ENCODE measurements around the gene BCAR3. TPM values are rescaled to one million over a fixed set of nuclear protein-coding genes. Genes with fewer than 3 reads are reported as not detected.
A peak's percentile ranks its signal among the peaks of the same experiment; 100 is the strongest.

Gene BCAR3
- total RNA-seq, 2 experiments from 2014 or later, result 0.42 to 0.55 TPM

DNA sequence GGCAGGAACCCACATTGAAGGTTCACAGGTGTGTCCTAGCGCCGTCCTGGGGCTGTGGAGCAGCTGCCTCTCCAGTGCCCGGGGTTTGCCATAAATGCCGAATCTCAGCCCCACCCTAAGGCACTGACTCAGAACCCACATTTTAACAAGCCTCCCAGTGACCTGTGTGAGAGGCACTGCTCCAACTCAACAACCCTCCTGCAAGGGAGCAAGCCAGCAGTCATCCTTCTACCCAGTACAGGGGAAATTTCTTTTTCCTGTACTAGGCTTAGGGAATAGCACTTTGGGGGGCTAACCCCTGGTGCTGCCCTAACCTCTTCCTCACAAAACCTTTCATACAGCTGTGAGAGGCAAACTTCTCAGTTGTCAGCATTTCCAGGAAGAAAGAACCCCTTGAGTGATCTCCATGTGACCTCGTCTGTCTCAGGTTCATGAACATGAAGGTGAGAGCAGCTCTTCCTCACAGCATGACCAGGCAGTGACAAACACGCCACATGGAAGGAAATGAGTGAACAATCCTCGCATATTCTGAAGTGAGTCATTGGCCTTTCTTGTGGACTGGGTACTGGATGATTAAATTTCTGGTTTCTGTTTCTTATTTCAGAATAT lies 11.4 kb upstream of the BCAR3 start:
- no peak overlapping the region for H3K4me3 Mint-ChIP-seq
- intact Hi-C loops (cut with micrococcal nuclease), result loop anchor here (1.0 to 10.0 kb wide), 13 partner anchors 15 to 852 kb away; partner anchors contain the start of genes CCDC18, F3 and TMED5
- H3K27me3 Mint-ChIP-seq (ENCODE audit: low read depth), result peaks cover 11% of the 10 kb centered on the region
- peaks cover 15% of the 10 kb centered on the region for H3K4me1 Mint-ChIP-seq (ENCODE audit: low read depth)
- no peaks in the 10 kb centered on the region for H3K36me3 Mint-ChIP-seq (ENCODE audit: low read depth)
- H3K9me3 Mint-ChIP-seq, result no peaks in the 10 kb centered on the region
- CTCF ChIA-PET, result interaction anchor here (1.0 to 2.3 kb wide), 6 partner anchors 11 to 153 kb away, joined by 3 to 6 read pairs (median 5); partner anchors contain the start of gene BCAR3
- H3K27ac Mint-ChIP-seq, result peak overlapping the region; percentile 57
- DNase-seq, result peak; percentile 77

DNA sequence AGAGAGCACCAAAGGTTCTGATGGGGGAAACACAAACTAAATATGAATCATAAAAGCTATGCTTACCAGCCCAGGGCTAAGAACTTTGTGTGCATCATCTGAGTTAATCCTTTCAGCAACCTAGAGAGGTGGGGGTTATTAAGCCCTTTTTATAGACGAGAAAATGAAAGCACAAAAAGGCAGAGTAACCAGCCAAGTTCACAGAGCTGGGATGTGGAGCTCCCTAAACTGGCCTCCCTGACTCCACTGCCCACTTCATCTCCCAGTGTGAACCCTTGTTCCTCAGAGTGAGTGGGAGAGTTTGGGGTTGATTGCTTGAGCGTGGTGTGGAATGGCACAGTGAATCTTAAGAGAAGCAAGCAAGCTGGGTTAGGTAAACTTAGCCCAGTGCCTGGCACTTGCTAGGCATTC lies 10.8 kb upstream of the BCAR3 start:
- CTCF ChIA-PET, result interaction anchor here (1.5 to 2.3 kb wide), 4 partner anchors 10 to 153 kb away, joined by 5 to 6 read pairs (median 6); partner anchors contain the start of gene BCAR3
- Mint-ChIP-seq H3K36me3 (ENCODE audit: low read depth) (no peaks in the 10 kb centered on the region), H3K4me1 (ENCODE audit: low read depth) (peaks cover 15% of the 10 kb centered on the region), H3K4me3 (no peak overlapping the region), H3K9me3 (no peaks in the 10 kb centered on the region), H3K27ac (peak overlapping the region; percentile 33), H3K27me3 (ENCODE audit: low read depth) (peaks cover 12% of the 10 kb centered on the region)
- intact Hi-C loops (cut with micrococcal nuclease), result loop anchor here (2.0 to 10.0 kb wide), 3 partner anchors 344 to 852 kb away; partner anchors contain the start of gene F3
- no peak for DNase-seq

DNA sequence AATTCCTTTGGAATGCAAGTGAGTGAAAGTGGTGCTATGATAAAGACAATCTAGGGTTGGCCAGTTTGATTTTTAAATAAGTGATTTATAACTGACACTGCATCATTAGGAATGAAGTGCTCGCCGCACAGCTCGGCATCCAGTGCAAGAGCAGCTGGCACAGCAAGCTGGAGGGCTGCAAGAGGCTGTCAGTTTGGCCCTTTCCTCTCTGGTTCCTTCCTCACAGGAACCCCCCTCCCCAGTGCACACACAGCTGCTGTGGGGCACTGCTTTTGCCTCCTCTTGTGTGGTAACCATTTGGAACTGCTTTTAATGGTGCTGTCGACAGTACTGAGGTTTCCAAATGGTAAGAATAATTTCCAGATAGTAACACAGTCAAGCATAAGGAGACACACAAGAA lies 10.4 kb upstream of the BCAR3 start:
- H3K27ac Mint-ChIP-seq, result no peak overlapping the region
- CTCF ChIA-PET, result interaction anchor here (0.7 to 2.3 kb wide), 4 partner anchors 10 to 154 kb away, joined by 4 to 6 read pairs (median 6); partner anchors contain the start of gene BCAR3
- no peaks in the 10 kb centered on the region for H3K9me3 Mint-ChIP-seq
- H3K4me1 Mint-ChIP-seq (ENCODE audit: low read depth), result peaks cover 15% of the 10 kb centered on the region
- DNase-seq, result no peak
- intact Hi-C loops (cut with micrococcal nuclease), result loop anchor here (2.0 to 10.0 kb wide), 3 partner anchors 343 to 853 kb away; partner anchors contain the start of gene F3
- H3K27me3 Mint-ChIP-seq (ENCODE audit: low read depth), result peaks cover 12% of the 10 kb centered on the region
- H3K4me3 Mint-ChIP-seq, result no peak overlapping the region
- H3K36me3 Mint-ChIP-seq (ENCODE audit: low read depth), result no peaks in the 10 kb centered on the region

DNA sequence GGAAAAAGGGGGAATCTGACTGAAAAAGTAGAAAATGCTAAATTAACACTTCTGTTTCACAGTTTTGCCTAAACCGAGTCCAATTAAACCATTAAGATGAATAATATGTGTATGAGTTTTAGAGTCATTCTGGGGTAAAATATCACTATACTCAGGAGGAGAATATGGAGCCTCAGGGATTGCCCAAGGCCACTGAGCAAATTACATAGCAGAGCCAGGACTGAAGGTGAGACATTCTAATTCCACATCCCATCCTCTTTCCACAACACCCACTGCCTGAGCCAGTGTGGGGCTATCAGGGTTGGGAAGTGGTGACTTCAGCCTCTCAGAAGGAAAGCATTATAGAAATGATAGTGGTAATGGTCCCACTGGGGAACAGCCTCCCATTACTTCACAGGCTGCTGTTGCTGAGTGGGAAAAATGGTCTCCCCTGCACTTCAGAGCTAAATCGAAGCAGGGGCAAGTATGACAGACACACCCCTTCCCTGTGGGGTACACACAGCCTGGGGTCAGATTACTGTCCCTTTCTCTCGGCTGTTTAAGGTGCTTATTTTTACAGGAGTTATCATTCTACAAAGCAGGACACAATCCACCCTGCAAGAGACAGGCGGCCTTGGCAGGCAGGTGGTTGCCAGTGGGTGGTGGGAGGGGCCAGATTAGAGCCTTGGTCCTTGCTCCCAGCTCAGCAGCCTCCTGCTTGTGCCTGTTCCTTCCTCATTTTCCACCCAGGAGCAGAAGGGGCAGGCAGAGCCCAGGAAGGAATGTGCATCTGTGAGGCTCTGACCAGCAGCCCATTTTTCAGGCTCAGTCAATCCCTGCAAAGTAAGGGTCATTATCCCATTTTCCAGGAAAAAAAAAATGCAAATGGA lies 9.5 kb upstream of the BCAR3 start:
- CTCF ChIA-PET, result interaction anchor here (0.7 to 0.9 kb wide), 3 partner anchors 25 to 60 kb away, joined by 3 to 4 read pairs (median 3); no protein-coding TSS in a partner anchor
- Mint-ChIP-seq H3K36me3 (ENCODE audit: low read depth) (no peaks in the 10 kb centered on the region), H3K27ac (no peak overlapping the region), H3K9me3 (no peaks in the 10 kb centered on the region), H3K4me3 (no peak overlapping the region), H3K4me1 (ENCODE audit: low read depth) (peaks cover 15% of the 10 kb centered on the region), H3K27me3 (ENCODE audit: low read depth) (peaks cover 14% of the 10 kb centered on the region)
- no peak for DNase-seq
- intact Hi-C loops (cut with micrococcal nuclease), result loop anchor here (10.0 kb wide), 2 partner anchors 656 to 854 kb away; partner anchors contain the start of gene F3

DNA sequence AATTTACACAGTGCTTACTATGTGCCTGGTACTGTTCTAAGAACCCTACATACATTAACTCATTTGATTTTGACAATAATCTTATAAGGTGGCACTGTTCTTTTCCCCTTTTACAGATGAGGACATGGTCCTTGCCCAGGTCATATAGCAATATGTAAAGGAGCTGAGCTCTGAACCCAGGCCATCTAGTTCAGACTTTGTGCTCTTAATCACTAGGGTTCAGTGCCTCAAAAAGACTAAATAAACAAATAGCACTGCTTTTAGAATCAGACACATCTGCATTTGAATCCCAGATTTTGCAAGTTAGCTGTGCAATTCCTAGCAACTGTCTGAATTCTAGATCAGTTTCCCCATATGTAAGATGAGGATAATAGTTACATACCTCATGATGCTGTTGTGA lies 8.7 kb upstream of the BCAR3 start:
- CTCF ChIA-PET, result interaction anchor here (0.8 to 0.9 kb wide), 2 partner anchors 26 to 59 kb away, joined by 3 read pairs; no protein-coding TSS in a partner anchor
- Mint-ChIP-seq H3K4me1 (ENCODE audit: low read depth) (peaks cover 15% of the 10 kb centered on the region), H3K4me3 (no peak overlapping the region), H3K27me3 (ENCODE audit: low read depth) (peaks cover 15% of the 10 kb centered on the region), H3K27ac (no peak overlapping the region), H3K9me3 (no peaks in the 10 kb centered on the region), H3K36me3 (ENCODE audit: low read depth) (no peaks in the 10 kb centered on the region)
- intact Hi-C loops (cut with micrococcal nuclease), result loop anchor here (10.0 kb wide), 2 partner anchors 656 to 854 kb away; partner anchors contain the start of gene F3
- DNase-seq, result no peak

DNA sequence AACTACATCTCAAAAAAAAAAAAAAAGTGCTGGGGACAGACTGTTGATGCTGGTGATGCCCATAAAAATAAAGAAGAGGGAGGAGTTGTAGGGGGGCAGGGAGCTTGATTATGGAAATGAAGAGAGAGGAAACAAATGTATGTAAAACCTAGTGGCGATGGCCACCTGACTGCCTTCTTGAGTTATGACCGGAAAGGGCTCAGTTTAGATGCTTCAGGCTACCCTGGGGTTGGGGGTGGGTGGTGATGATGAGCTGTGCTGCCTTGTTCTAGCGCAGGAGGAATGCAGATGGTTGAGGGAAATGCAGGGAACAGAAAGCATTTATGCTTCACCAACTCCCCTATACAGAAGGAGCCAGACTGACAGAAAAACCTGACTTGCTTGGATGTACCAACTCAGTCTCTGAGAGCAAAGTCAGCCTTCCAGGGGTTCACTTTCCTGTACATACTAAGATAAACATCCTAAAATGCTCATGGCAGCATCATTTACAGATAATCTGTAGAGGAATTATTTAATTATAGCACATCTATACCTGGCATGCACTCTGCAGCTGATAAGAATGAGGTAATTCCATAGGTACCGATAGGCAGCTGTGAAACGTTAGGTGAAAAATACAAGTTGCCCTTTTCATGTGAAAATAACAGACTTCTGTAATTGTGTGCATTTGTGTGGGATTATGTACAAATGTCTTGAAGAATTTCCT lies 8.0 kb upstream of the BCAR3 start:
- no peaks in the 10 kb centered on the region for H3K9me3 Mint-ChIP-seq
- DNase-seq, result no peak

DNA sequence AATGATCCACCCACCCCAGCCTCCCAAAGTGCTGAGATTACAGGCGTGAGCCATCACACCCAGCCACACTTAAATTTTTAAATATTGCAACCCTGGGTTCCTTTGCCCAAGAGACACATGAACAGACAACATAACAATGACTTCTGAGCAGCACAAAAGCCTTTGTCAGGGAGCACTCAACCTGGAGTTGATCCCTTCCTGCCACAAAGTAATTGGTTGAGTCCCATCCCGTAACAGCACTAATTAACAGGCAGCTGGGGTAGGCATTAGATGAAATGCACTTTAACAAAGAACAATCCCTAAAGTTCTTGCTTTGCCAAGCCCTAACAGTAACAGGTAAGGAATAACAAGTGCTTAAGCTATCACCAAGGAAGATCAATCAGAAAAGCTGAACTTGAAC lies 5.9 kb upstream of the BCAR3 start:
- Mint-ChIP-seq H3K27ac (no peak overlapping the region), H3K36me3 (ENCODE audit: low read depth) (no peaks in the 10 kb centered on the region), H3K4me3 (no peak overlapping the region), H3K9me3 (no peaks in the 10 kb centered on the region), H3K27me3 (ENCODE audit: low read depth) (peaks cover 36% of the 10 kb centered on the region), H3K4me1 (ENCODE audit: low read depth) (peaks cover 6% of the 10 kb centered on the region)
- intact Hi-C loops (cut with micrococcal nuclease), result no loop called here
- DNase-seq, result no peak
- CTCF ChIA-PET, result no interaction called here

More for the DNA sequence above, 8.0 kb upstream of the BCAR3 start:
- Mint-ChIP-seq H3K4me3 (no peak overlapping the region), H3K27me3 (ENCODE audit: low read depth) (peaks cover 21% of the 10 kb centered on the region), H3K27ac (no peak overlapping the region), H3K4me1 (ENCODE audit: low read depth) (peaks cover 15% of the 10 kb centered on the region), H3K36me3 (ENCODE audit: low read depth) (no peaks in the 10 kb centered on the region)
- CTCF ChIA-PET, result interaction anchor here (0.6 to 0.9 kb wide), 3 partner anchors 27 to 84 kb away, joined by 3 read pairs; no protein-coding TSS in a partner anchor
- intact Hi-C loops (cut with micrococcal nuclease), result loop anchor here (10.0 kb wide), 2 partner anchors 655 to 855 kb away; partner anchors contain the start of gene F3

DNA sequence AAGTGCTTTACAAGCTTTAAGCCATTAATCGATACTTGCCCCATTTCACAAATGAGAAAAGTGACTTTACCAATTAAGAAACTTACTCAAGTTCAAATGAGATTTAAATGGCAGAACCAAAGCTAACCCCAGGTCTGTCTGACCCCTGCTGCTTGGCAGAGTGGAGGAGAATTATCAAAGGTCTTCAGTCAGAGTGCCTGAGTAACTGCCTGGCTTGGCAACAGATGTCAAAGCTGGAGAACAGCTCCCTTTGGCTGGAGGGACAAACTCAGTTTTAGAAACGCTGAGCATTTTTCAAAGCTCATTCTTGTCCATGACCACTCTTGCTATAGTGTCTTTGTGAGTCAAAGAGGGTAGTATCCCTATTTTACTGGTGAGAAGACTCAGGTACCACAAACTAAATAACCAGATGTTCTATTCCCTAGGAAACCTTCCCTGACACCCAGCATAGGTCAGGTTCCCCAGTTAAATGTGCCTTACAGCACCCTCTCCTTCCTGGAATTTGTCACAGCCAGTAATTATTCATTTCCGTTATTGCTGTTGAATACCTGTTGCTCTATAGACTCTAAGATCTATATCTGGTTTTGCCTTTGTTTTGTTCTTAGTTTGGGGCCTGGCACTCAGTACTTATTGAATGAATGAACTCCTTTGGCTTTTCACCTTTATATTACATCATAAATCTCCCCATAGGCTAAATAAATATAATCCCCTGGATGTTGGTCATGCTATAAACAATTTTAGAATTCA lies 5.0 kb upstream of the BCAR3 start:
- no peak for DNase-seq
- CTCF ChIA-PET, result no interaction called here
- no peak overlapping the region for H3K4me3 Mint-ChIP-seq
- peaks cover 4% of the 10 kb centered on the region for H3K4me1 Mint-ChIP-seq (ENCODE audit: low read depth)
- H3K36me3 Mint-ChIP-seq (ENCODE audit: low read depth), result no peaks in the 10 kb centered on the region
- H3K27ac Mint-ChIP-seq, result no peak overlapping the region
- no peaks in the 10 kb centered on the region for H3K9me3 Mint-ChIP-seq
- intact Hi-C loops (cut with micrococcal nuclease), result no loop called here
- H3K27me3 Mint-ChIP-seq (ENCODE audit: low read depth), result peaks cover 45% of the 10 kb centered on the region

DNA sequence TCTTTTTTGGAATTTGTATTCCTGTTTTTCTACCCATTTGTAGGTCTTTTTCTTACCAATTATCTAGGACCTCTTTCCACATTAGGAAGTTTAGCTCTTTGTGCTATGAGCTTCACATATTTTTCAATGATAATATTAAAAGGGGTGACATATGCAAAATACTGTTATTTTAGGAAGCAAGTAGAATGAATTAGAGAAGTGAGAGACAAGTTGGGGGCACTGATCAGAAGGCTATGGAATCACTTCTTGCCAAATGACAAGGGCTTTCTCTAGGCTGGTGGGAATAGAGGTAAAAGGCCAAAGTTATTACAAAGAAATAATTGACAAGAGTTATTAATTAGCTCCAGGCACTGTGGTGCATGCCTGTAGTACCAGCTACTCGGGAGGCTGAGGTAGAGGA lies 4.3 kb upstream of the BCAR3 start:
- intact Hi-C loops (cut with micrococcal nuclease), result no loop called here
- no peak overlapping the region for H3K4me3 Mint-ChIP-seq
- H3K36me3 Mint-ChIP-seq (ENCODE audit: low read depth), result no peaks in the 10 kb centered on the region
- H3K27me3 Mint-ChIP-seq (ENCODE audit: low read depth), result peaks cover 44% of the 10 kb centered on the region
- no peak for DNase-seq
- H3K27ac Mint-ChIP-seq, result no peak overlapping the region
- H3K9me3 Mint-ChIP-seq, result no peaks in the 10 kb centered on the region
- CTCF ChIA-PET, result no interaction called here
- H3K4me1 Mint-ChIP-seq (ENCODE audit: low read depth), result peaks cover 4% of the 10 kb centered on the region

DNA sequence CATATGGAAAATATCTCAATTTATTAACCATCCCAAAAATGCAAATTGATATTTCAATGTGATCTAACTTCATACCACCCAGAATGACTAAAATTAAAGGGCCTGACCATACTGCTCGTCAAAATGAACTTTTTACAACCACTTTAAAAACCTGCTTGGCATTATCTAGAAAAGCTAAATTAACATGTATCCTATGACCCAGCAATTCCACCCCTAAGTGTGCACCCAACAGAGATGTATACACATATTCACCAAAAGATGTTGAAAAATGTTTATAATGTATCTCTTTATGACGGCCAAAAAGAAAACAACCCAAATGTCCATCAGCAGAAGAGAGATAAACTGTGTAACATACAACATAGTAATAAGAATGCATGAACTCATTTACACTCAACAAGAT lies 1.6 kb upstream of the BCAR3 start:
- intact Hi-C loops (cut with micrococcal nuclease), result loop anchor here (5.0 kb wide), 1 partner anchor 246 kb away; no protein-coding TSS in a partner anchor
- DNase-seq, result no peak
- H3K9me3 Mint-ChIP-seq, result no peaks in the 10 kb centered on the region
- no peaks in the 10 kb centered on the region for H3K36me3 Mint-ChIP-seq (ENCODE audit: low read depth)
- peaks cover 56% of the 10 kb centered on the region for H3K27me3 Mint-ChIP-seq (ENCODE audit: low read depth)
- no peak overlapping the region for H3K4me3 Mint-ChIP-seq
- CTCF ChIA-PET, result interaction anchor here (1.0 to 2.1 kb wide), 2 partner anchors 10 to 161 kb away, joined by 3 to 5 read pairs; no protein-coding TSS in a partner anchor
- no peak overlapping the region for H3K27ac Mint-ChIP-seq
- peaks cover 9% of the 10 kb centered on the region for H3K4me1 Mint-ChIP-seq (ENCODE audit: low read depth)

DNA sequence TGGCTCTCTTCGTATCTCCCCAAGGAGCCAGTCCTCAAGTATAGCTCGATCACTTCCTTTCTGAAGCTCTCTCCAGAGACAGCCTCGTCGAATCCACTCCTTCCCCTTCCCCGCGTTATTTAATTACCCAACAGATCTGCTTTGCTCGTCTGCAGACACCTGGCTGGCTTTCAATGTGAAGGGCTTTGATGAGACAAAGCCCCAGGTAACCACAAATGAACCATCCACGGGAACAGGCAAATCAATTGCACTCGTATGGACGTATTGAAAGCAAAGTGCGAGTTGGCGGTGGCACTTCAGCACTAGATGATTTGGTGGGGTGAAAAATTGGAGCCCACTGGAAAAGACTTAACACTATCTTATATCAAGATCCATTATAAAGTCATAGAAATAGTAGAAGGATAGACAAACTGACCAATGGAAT lies 364 bp upstream of the BCAR3 start:
- intact Hi-C loops (cut with micrococcal nuclease), result loop anchor here (5.0 kb wide), 1 partner anchor 245 kb away; no protein-coding TSS in a partner anchor
- no peaks in the 10 kb centered on the region for H3K9me3 Mint-ChIP-seq
- no peaks in the 10 kb centered on the region for H3K36me3 Mint-ChIP-seq (ENCODE audit: low read depth)
- peak overlapping the region; percentile 64 for H3K4me3 Mint-ChIP-seq
- peaks cover 9% of the 10 kb centered on the region for H3K4me1 Mint-ChIP-seq (ENCODE audit: low read depth)
- no peak overlapping the region for H3K27ac Mint-ChIP-seq
- peaks cover 54% of the 10 kb centered on the region for H3K27me3 Mint-ChIP-seq (ENCODE audit: low read depth)
- CTCF ChIA-PET, result interaction anchor here (0.7 to 2.2 kb wide), 3 partner anchors 11 to 132 kb away, joined by 3 to 6 read pairs (median 5); no protein-coding TSS in a partner anchor
- DNase-seq, result no peak
